Measurements from ENCODE around the gene CUEDC1. TPM values are rescaled to one million over a fixed set of nuclear protein-coding genes. Genes with fewer than 3 reads are reported as not detected.

Gene CUEDC1
- total and polyA plus RNA-seq, 2 of the 4 experiments (the other 2 are of a cell fraction) = 4.1 to 21.2 TPM

DNA sequence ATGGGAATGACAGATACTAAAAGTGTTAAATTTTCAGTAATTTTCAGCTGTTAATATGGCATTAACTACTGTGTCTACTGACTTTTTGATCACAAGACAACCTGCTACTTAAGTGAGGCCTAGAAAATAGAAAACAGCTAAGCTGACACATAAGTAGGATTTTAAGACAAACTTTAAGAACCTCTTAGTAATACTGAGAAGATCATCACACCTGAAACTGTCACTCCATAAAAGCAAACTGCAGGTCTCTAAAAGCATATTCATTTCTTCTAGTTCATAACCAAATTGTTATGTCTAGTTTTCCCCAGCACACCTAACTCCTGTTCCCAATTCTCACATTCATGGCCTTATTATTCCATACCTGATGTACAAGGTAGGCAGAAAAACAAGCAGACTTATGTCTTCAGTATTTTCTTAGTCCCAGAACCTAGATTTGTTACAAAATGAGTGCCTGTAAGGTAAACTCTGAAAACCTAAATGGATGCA lies 43.8 kb upstream of the CUEDC1 start:
- Histone ChIP-seq H3K23ac (ENCODE audit: low read depth, low read length) (no peak overlapping the region), H3K4ac (ENCODE audit: low read depth, low read length) (no peak overlapping the region), H2BK5ac (ENCODE audit: low read depth, low read length, poor library complexity, severe bottlenecking) (no peak overlapping the region), H4K20me1 (ENCODE audit: insufficient read depth, low read length) (peaks cover 40% of the 10 kb centered on the region; the same call in 1 of the 2 replicates), H4K8ac (ENCODE audit: low read depth in 2 of 2, low read length in 2 of 2) (no peak overlapping the region), H3K27me3 (ENCODE audit: control insufficient read depth, insufficient read depth, low read length) (no peaks in the 10 kb centered on the region), H4K91ac (ENCODE audit: insufficient read depth, low read depth, low read length) (no peak overlapping the region), H3K9ac (ENCODE audit: low read depth, low read length) (no peak overlapping the region), H3K27ac (ENCODE audit: insufficient read depth, low read length) (no peak overlapping the region), H3K9me1 (ENCODE audit: insufficient read depth, low read length) (no peaks in the 10 kb centered on the region), H3K4me3 (ENCODE audit: insufficient read depth, low read depth, low read length) (no peak overlapping the region), H3K4me2 (ENCODE audit: low read depth, low read length) (no peak overlapping the region), H2AFZ (replicated peaks; ENCODE audit: low read length, poor library complexity) (no peak overlapping the region), H3K56ac (ENCODE audit: extremely low read depth, insufficient read depth, low read length) (no peak overlapping the region), H2AK9ac (replicated peaks; ENCODE audit: low read depth, low read length, poor library complexity) (no peak overlapping the region), H2BK20ac (ENCODE audit: low read depth, low read length) (no peak overlapping the region), H2BK15ac (ENCODE audit: low read depth, low read length) (no peak overlapping the region), H2BK120ac (ENCODE audit: low read depth, low read length) (no peak overlapping the region), H3K79me1 (ENCODE audit: low read depth in 1 of 2, low read length in 2 of 2) (peaks cover 4 to 23% of the 10 kb centered on the region in 2 experiments; a peak in 3 of 4 replicates), H3K14ac (replicated peaks; ENCODE audit: low read depth, low read length) (no peak overlapping the region), H3K4me1 (ENCODE audit: control insufficient read depth, insufficient read depth, low read length) (0 out of 2 replicates have a peak, but pooled peaks cover 2% of the 10 kb centered on the region), H4K5ac (ENCODE audit: low read depth, low read length) (no peak overlapping the region), H2AK5ac (ENCODE audit: low read depth, low read length) (no peak overlapping the region), H3K18ac (ENCODE audit: low read depth, low read length) (no peak overlapping the region), H3K36me3 (ENCODE audit: control insufficient read depth, insufficient read depth, low read length) (peaks cover 17% of the 10 kb centered on the region), H3K9me3 (ENCODE audit: control insufficient read depth, insufficient read depth, low read length) (no peaks in the 10 kb centered on the region)
- ChIA-PET POLR2A (ENCODE audit: unreplicated experiment) (interaction anchor here (0.6 to 1.0 kb wide), 3 partner anchors 11 to 1085 kb away, joined by 3 read pairs; partner anchors contain the start of genes TRIM25 and VEZF1), CTCF (interaction anchor here (0.6 to 4.0 kb wide), 15 partner anchors 9 to 166 kb away, joined by 3 to 26 read pairs (median 4); partner anchors contain the start of genes CUEDC1 and VEZF1)
- in situ Hi-C loops (cut with MboI; ENCODE audit: low sequenced_read_pairs) (loop anchor here (5.0 kb wide), 1 partner anchor 142 kb away; no protein-coding TSS in a partner anchor), intact Hi-C loops (cut with micrococcal nuclease) (loop anchor here (1.0 to 2.0 kb wide), 3 partner anchors 141 to 868 kb away; partner anchors contain the start of gene MRPS23), dilution Hi-C loops (cut with HindIII; ENCODE audit: low sequenced_read_pairs, unreplicated experiment) (loop anchor here (25.0 kb wide), 1 partner anchor 137 kb away; the partner anchor contains the start of gene MRPS23)
- DNase-seq (no peak), ATAC-seq (ENCODE audit: low read depth) (no peak)
- no peak for TF ChIP-seq RAD21 (IDR thresholded peaks at IDR 0.05; ENCODE audit: low read length)
- TF ChIP-seq, protein P1, sequence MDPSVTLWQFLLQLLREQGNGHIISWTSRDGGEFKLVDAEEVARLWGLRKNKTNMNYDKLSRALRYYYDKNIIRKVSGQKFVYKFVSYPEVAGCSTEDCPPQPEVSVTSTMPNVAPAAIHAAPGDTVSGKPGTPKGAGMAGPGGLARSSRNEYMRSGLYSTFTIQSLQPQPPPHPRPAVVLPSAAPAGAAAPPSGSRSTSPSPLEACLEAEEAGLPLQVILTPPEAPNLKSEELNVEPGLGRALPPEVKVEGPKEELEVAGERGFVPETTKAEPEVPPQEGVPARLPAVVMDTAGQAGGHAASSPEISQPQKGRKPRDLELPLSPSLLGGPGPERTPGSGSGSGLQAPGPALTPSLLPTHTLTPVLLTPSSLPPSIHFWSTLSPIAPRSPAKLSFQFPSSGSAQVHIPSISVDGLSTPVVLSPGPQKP (IDR thresholded peaks at IDR 0.05; ENCODE audit: borderline replicate concordance, low read depth, low read length) = no peak
- TF ChIP-seq MXI1 (IDR thresholded peaks at IDR 0.05; ENCODE audit: borderline replicate concordance, low read depth, low read length) = no peak
- TF ChIP-seq RFX5 (IDR thresholded peaks at IDR 0.05; ENCODE audit: low read depth, low read length) = no peak
- TF ChIP-seq CEBPB (IDR thresholded peaks at IDR 0.05; ENCODE audit: low read depth, low read length) = no peak
- TF ChIP-seq POLR2A (IDR thresholded peaks at IDR 0.05; ENCODE audit: low read depth, low read length) = no peak
- TF ChIP-seq FOS (IDR thresholded peaks at IDR 0.05; ENCODE audit: low read depth, low read length) = no peak
- TF ChIP-seq SMC3 (IDR thresholded peaks at IDR 0.05; ENCODE audit: low read depth, low read length) = no peak
- BruUV-seq (replicated peaks) = no TSS peak

Data from IMR-90 (cell line).